GM12878 (cell line): ENCODE results near the gene FUT6. TPM values are rescaled to one million over a fixed set of nuclear protein-coding genes. Genes with fewer than 3 reads are reported as not detected.

Source experiments
- BHLHE40 ChIP-seq, 2 experiments: fragments of 450-650 bp in 1 of 2; IDR thresholded peaks; 2 replicates each; pipeline ENCODE4 v1.6.1; 2011 to 2017; ENCODE audit warnings: low read depth in 2 of 2, borderline replicate concordance in 1 of 2, improper control_type of control experiment in 1 of 2, low read length in 1 of 2, mild to moderate bottlenecking in 1 of 2
- BRCA1 ChIP-seq: IDR thresholded peaks from 2 replicates; pipeline ENCODE4 v1.6.1; 2011; ENCODE audit warnings: low read depth, low read length, improper control_type of control experiment
- CEBPB ChIP-seq, 2 experiments: fragments of 150-350 bp in 1 of 2; IDR thresholded peaks; 2 replicates each; pipeline ENCODE4 v1.6.1; 2012 to 2014; ENCODE audit warnings: low read depth in 2 of 2, low read length in 2 of 2, borderline replicate concordance in 1 of 2, inconsistent platforms in 1 of 2
- CREM ChIP-seq: IDR thresholded peaks from 2 replicates; pipeline ENCODE4 v1.6.1; 2014; ENCODE audit warnings: antibody characterized with exemption, low read depth
- CUX1 ChIP-seq: IDR thresholded peaks from 2 replicates; pipeline ENCODE4 v1.6.1; 2012; ENCODE audit warnings: improper control_type of control experiment, low read depth, low read length; ENCODE audit not compliant: insufficient replicate concordance
- IKZF1 ChIP-seq: fragments of 450-650 bp; conservative IDR thresholded peaks from 2 replicates; pipeline ENCODE4 v1.6.1; 2017; ENCODE audit warnings: antibody characterized with exemption, mild to moderate bottlenecking
- NFIC ChIP-seq: IDR thresholded peaks from 2 replicates; pipeline ENCODE4 v1.6.1; 2012; ENCODE audit warnings: low read depth, mild to moderate bottlenecking, inconsistent platforms, low read length, moderate library complexity
- NFYB ChIP-seq: IDR thresholded peaks from 2 replicates; pipeline ENCODE4 v1.6.1; 2011; ENCODE audit warnings: low read depth, mild to moderate bottlenecking, low read length, improper control_type of control experiment, moderate library complexity; ENCODE audit not compliant: insufficient read depth
- NR2F1 ChIP-seq: fragments of 450-650 bp; conservative IDR thresholded peaks from 2 replicates; pipeline ENCODE4 v1.6.1; 2017; ENCODE audit warnings: mild to moderate bottlenecking
- RAD21 ChIP-seq: IDR thresholded peaks from 2 replicates; pipeline ENCODE4 v1.6.1; 2011; ENCODE audit warnings: mild to moderate bottlenecking, low read depth, low read length, moderate library complexity; ENCODE audit not compliant: insufficient read depth
- SIN3A ChIP-seq: IDR thresholded peaks from 2 replicates; pipeline ENCODE4 v1.6.1; 2012; ENCODE audit warnings: low read depth, low read length, improper control_type of control experiment
- SUPT20H ChIP-seq: IDR thresholded peaks from 2 replicates; pipeline ENCODE4 v1.6.1; 2011; ENCODE audit warnings: low read depth, mild to moderate bottlenecking, low read length, moderate library complexity, borderline replicate concordance; ENCODE audit not compliant: control insufficient read depth
- TAF1 ChIP-seq: IDR thresholded peaks from 2 replicates; pipeline ENCODE4 v1.6.1; 2011; ENCODE audit warnings: mild to moderate bottlenecking, low read depth, low read length, borderline replicate concordance
- ZBTB11 ChIP-seq: fragments of 450-650 bp; formaldehyde crosslinking; IDR thresholded peaks from 2 replicates; pipeline ENCODE4 v1.5.0; 2022; ENCODE audit warnings: mild to moderate bottlenecking, missing genetic modification characterization
- ZNF24 ChIP-seq: fragments of 450-650 bp; IDR thresholded peaks from 2 replicates; pipeline ENCODE4 v1.6.1; 2017; ENCODE audit warnings: antibody characterized with exemption, mild to moderate bottlenecking
- polyA plus RNA-seq, 11 experiments: library from polyadenylated mRNA; depleted of rRNA in 4 of 11; unstranded in 6 of 11; stranded (reverse) in 5 of 11; fragments of >200 nt; fragmentation: Nextera tagmentation in 4 of 11; fragmentation: Illumina TruSeq in 1 of 11; extraction: Ambion mirVana in 4 of 11; extraction: Trizol in 1 of 11; gene quantifications; 1 replicate in 1 of 11; 2 replicates in 10 of 11; pipeline versions ENCODE4 v1.2.1 to v1.2.3, GENCODE V29; 2011 to 2016; ENCODE audit warnings: inconsistent platforms in 2 of 11, missing spikeins in 2 of 11, low read depth in 1 of 11
- total RNA-seq, 4 experiments: library from RNA; depleted of rRNA in 3 of 4; stranded (reverse); fragments of >200 nt in 3 of 4; fragmentation: Illumina TruSeq in 1 of 4; extraction: Trizol in 1 of 4; gene quantifications; 2 replicates each; pipeline versions ENCODE4 v1.2.1 to v1.2.3, GENCODE V29; 2013 to 2021
- TF ChIP-seq, protein P1 (sequence below): fragments of 150-350 bp; IDR thresholded peaks from 2 replicates; pipeline ENCODE4 v1.6.1; 2014; ENCODE audit warnings: mild to moderate bottlenecking, low read depth, low read length
- TF ChIP-seq, protein P2 (sequence below): IDR thresholded peaks from 2 replicates; pipeline ENCODE4 v1.6.1; 2011; ENCODE audit warnings: low read depth, low read length, improper control_type of control experiment, borderline replicate concordance

FUT6 gene
- total and polyA plus RNA-seq, 10 of the 15 experiments (the other 5 are each of a cell fraction or from before 2014, with no cell fraction given), result not detected

DNA sequence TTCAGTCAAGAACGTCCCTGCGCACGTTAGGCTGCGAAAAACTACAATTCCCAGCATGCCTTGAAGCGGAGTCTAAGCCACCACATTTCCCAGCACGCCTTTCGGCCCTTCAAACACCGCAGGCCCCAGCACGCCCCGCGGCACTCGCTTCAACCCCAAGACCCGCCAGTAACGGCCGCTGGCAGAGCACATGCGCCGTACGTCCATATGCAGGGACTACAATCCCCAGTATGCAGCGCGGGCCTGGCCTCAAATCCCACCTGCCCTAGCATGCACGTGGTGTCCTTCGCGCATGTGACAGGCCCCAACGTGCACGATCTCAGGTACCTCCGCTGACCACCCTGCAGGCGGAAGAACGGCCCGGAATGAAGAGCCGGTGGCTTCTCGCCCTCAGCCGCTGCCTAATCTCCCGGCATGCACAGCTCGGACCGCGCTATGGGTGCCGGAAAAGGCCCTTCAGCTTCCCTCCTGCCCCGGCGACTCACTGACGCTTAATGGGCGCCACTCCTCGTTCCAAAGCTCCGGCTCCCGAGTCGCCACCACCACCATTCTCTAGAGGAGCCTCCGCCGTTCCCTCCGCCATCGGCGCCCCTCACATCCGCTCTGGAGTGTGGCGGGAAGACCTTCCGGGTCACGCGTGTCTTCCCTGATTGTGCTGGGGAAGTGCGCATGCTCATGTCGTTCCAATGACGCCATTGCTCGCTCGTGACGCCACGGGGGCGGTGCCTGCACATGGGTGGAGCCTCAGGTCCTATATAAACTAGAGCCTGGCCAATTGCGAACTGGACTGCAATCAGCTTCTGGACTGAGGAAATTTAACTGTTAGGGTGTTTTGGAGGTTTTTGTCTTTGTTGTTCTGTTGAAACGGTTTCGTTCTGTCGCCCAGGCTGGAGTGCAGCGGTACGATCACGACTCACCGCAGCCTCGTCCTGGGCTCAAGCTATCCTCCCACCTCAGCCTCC is 48.7 kb downstream of the FUT6 start, which contains the start of gene DUS3L (continued):
- TF ChIP-seq, protein P1, sequence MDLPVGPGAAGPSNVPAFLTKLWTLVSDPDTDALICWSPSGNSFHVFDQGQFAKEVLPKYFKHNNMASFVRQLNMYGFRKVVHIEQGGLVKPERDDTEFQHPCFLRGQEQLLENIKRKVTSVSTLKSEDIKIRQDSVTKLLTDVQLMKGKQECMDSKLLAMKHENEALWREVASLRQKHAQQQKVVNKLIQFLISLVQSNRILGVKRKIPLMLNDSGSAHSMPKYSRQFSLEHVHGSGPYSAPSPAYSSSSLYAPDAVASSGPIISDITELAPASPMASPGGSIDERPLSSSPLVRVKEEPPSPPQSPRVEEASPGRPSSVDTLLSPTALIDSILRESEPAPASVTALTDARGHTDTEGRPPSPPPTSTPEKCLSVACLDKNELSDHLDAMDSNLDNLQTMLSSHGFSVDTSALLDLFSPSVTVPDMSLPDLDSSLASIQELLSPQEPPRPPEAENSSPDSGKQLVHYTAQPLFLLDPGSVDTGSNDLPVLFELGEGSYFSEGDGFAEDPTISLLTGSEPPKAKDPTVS, result 0 out of 2 replicates have a peak, but pooled peaks have one; percentile 10
- TF ChIP-seq BRCA1 (no peak), RAD21 (no peak), NFIC (no peak), SUPT20H (no peak), NFYB (no peak), SIN3A (peak; percentile 87), BHLHE40 (IDR thresholded peaks at IDR 0.05; ENCODE audit: borderline replicate concordance in 1 of 2, low read depth in 2 of 2, low read length in 1 of 2) (peak; percentile 89 to 95; a peak in 3 of 4 replicates), ZBTB11 (CRISPR knock-in tag) (peak; percentile 53; the same call in 1 of the 2 replicates), CREM (peak; percentile 95), CUX1 (no peak), ZNF24 (no peak), NR2F1 (peak; percentile 76), CEBPB (IDR thresholded peaks at IDR 0.05; ENCODE audit: borderline replicate concordance in 1 of 2, low read depth in 2 of 2, low read length in 2 of 2) (no peak), IKZF1 (peak; percentile 98), TAF1 (peak; percentile 69)
- TF ChIP-seq, protein P2, sequence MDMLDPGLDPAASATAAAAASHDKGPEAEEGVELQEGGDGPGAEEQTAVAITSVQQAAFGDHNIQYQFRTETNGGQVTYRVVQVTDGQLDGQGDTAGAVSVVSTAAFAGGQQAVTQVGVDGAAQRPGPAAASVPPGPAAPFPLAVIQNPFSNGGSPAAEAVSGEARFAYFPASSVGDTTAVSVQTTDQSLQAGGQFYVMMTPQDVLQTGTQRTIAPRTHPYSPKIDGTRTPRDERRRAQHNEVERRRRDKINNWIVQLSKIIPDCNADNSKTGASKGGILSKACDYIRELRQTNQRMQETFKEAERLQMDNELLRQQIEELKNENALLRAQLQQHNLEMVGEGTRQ, result peak; percentile 96
